IPS-18c (cell line): ENCODE data around the gene TBC1D2B.
"Not testable (repeated sequence)": the region's sequence is repeated elsewhere in the genome, so short reads cannot be mapped to it uniquely, and the experiment has no call there.

Experiments
- H3K4me3 ChIP-seq: 2 replicates; pipeline ENCODE4 v1.7.0; 2013; ENCODE audit warnings: low read depth, mild to moderate bottlenecking, low read length, moderate library complexity; ENCODE audit not compliant: insufficient read depth
- H3K9me3 ChIP-seq: one replicate; pipeline ENCODE4 v1.6.1; 2013; ENCODE audit warnings: mild to moderate bottlenecking, low read length, moderate library complexity; ENCODE audit not compliant: control insufficient read depth, insufficient read depth

The TBC1D2B gene

GRCh38 chr15:77980098-77980497 lies 97.4 kb downstream of the TBC1D2B start:
- H3K4me3 ChIP-seq: no peak overlapping the region
- peaks cover 2% of the 10 kb centered on the region for H3K9me3 ChIP-seq

GRCh38 chr15:77979157-77979556 lies 98.4 kb downstream of the TBC1D2B start:
- H3K9me3 ChIP-seq, H3K4me3 ChIP-seq: not testable (repeated sequence)

DNA sequence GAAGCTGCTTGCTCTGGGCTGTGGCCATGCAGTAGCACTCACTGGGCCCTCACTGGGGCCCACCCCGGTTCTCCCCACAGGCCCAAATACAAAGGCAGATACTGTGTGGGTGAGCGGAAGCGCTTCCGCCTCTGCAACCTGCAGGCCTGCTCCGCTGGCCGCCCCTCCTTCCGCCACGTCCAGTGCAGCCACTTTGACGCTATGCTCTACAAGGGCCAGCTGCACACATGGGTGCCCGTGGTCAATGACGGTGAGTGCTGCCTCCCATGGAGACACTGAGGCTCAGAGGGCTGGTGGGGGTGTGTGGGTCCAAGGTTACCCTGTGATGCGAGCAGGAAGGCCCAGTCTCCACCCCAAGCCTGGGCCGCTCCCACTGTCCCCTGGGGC lies 98.8 kb downstream of the TBC1D2B start:
- not testable (repeated sequence) for H3K4me3 ChIP-seq, H3K9me3 ChIP-seq

- H3K4me3 ChIP-seq, H3K9me3 ChIP-seq: not testable (repeated sequence)
Observed at GRCh38 chr15:77977903-77978758, 99.4 kb downstream of the TBC1D2B start.

DNA sequence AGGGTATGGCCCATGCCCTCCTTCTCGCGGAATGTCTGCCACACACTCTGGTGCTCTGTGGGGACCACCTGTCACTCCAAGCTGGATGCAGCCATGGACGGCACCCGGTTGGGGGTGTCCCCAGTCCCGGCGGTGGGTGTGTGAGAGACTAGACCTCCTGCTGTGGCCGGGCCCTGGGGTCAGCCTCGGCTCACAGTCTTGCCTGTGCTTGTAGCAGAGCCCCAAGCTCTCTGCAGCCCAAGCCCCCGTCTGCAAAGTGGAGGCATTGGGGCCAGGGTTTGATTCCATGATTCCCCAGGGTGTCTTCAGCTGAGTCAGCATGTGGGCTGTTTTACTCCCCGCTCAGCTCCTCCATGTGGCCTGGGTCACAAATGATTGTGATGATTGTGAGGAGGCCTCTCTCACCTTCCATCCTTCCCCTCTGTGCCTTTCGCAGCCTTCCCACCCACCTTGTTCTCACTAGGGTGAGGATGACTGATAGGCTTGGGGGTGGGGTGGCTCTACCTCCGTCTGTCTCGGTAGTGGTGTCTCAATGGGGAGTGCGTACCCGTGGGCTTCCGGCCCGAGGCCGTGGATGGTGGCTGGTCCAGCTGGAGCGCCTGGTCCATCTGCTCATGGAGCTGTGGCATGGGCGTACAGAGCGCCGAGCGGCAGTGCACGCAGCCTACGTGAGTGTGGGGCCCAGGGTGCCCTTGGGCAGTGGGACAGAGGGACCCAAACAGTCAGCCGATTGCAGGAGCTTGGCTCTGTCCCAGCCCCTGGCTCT lies 100.6 kb downstream of the TBC1D2B start:
- not testable (repeated sequence) for H3K4me3 ChIP-seq

GRCh38 chr15:77976095-77976450 lies 101.4 kb downstream of the TBC1D2B start:
- not testable (repeated sequence) for H3K4me3 ChIP-seq, H3K9me3 ChIP-seq

More for the DNA sequence above, 100.6 kb downstream of the TBC1D2B start:
- not testable (repeated sequence) for H3K9me3 ChIP-seq

DNA sequence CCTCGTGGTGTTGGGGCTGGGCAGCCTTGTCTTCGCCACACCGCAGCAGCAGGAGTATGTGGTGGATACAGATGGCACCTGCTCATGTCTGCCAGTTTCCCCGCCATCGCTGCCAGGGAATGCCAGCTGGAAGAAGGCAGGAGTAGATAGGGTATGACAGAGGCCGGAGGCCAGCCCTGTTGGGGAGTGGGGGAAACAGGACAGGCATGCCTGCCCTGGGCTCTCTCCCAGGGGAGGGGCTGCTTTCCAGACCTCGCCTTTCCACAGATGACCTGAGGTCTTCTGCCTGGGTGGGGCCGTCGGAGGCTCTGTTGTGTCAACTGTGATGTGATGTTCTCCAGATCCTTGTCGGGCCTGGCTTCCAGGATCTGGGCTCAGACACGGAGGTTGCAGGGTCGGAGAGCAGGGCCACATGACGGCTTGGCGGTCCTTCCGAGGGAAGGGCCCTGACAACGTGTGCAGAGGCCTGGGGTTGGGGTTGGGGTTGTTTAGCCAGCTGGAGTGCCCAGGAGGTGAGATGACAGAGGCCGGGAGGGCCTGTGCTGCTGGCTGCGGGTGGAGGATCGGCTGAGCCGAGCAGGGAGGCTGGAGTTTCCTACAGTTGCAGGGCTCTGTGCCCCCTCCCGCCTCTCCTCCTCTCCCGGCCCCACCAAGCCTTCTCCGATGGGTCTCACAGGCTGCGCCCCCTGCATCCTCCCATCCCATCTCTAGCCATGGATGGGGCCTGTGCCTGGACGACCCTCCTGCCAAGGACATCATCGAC lies 102.0 kb downstream of the TBC1D2B start:
- Histone ChIP-seq H3K9me3 (no peaks in the 10 kb centered on the region), H3K4me3 (no peak overlapping the region)

- no peak overlapping the region for H3K4me3 ChIP-seq
- no peaks in the 10 kb centered on the region for H3K9me3 ChIP-seq
Observed at GRCh38 chr15:77974416-77975331, 102.8 kb downstream of the TBC1D2B start.

DNA sequence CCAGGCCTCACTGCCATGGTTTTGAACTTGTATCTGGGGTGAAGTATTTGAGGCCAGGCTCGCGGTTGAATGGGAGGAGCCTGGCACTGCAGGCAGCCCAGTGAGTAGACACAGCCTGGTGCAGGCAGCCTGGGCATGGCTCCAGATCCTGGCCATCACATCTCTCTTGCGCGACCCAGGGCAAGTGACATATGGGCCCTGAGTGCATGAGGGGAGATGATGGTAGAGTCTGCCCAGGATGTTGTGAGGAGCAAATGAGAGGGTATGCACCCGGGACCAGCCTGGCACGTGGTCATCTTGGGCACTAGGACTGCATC lies 103.5 kb downstream of the TBC1D2B start:
- H3K4me3 ChIP-seq: no peak overlapping the region
- H3K9me3 ChIP-seq: no peaks in the 10 kb centered on the region

DNA sequence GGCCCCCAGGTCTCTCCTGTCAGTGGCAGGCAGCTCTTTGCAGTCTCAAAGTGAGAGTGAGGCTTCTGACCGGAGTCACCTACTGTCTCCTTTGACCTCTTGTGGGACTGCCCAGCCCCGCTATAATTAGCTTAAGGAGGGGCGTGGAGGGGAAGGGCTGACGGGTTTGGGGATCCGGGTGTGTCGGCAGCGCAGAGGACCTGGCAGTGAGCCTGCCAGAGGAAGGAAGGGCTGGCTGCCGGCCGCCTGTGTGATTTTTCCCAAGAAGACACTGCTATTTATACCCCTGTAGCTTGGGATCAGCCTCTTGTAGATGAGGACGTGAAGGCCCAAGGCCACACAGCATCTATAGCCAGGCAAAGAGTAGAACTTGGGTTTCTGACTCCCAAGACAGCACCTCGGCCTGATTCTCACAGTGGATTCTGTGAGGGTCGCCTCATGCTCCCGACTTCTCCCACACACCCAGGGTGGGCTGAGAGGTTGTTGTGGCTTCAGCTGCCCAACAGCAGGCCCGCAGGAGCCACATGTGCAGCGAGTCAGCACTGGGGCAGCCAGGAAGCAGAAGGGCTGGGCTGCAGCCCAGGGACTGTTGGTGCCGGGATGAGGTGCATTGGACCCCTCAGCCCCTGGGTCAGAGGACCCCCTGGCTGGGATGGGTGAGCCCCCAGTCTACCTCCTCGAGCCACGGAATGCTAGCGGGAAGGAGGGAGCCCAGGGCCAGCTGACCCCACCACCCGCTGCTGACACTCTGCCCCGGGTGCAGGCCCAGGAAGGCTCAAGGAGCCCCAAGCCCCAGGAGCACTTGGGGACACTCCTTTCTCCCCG lies 104.0 kb downstream of the TBC1D2B start:
- H3K4me3 ChIP-seq, H3K9me3 ChIP-seq: not testable (repeated sequence)

DNA sequence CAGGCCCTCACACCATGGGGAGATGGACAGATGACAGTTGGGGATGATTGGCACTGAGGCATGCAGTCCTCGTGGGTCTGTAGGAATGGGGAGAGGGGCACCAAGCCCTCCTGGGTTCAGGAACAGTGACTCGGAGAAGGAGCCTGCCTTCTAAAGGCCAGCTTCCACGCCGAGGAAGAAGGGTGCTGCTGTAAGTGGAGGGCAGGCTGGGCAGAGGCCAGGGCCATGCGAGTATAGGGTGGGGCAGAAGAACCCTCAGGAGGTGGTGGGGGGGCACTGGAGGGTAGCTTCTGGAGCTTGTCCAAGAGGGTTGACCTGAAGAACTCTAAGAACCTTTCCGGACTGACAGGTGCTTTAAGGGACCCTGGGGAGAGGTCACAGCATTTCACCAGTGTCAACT lies 104.8 kb downstream of the TBC1D2B start:
- H3K4me3 ChIP-seq: not testable (repeated sequence)

GRCh38 chr15:77971875-77972274 lies 105.6 kb downstream of the TBC1D2B start:
- H3K4me3 ChIP-seq, H3K9me3 ChIP-seq: not testable (repeated sequence)

More for the DNA sequence above, 104.8 kb downstream of the TBC1D2B start:
- H3K9me3 ChIP-seq: not testable (repeated sequence)

- not testable (repeated sequence) for H3K9me3 ChIP-seq, H3K4me3 ChIP-seq
Observed at GRCh38 chr15:77970813-77971360, 106.6 kb downstream of the TBC1D2B start.

DNA sequence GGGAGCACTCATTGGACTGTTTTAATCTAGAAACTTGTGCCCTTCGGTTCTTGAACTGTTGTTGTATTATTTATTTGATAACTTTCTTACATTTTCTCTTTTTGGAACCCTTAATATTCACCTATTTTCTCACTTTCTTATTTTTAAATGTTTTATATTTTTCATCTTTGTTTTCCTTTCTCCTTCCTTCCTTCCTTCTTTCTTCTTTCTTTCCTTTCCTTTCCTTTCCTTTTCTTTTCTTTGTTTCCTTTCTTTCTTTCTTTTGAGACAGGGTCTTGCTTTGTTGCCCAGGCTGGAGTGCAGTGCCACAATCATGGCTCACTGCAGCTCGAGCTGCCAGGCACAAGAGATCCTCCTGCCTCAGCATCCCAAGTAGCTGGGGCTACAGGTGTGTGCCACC lies 108.5 kb downstream of the TBC1D2B start:
- no peaks in the 10 kb centered on the region for H3K9me3 ChIP-seq
- H3K4me3 ChIP-seq: no peak overlapping the region

DNA sequence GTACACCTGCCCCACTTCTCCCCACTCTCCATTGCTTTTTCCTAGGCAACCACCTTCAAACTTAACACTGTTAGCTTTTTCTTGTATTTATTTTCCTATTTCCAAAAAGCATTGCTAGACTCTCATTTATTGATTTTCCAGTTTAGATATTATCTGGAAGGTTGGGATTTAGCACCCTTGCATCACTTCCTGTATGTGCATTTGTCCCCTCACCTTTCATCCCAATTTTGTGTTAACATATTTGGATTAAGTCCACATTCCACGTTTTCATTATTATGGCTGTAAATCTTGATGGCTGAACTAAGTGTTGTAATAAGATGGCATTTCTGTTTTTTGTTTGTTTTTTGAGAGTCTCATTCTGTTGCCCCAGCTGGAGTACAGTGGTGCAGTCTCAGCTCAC lies 109.7 kb downstream of the TBC1D2B start:
- H3K9me3 ChIP-seq: no peaks in the 10 kb centered on the region
- H3K4me3 ChIP-seq: no peak overlapping the region

- not testable (repeated sequence) for H3K4me3 ChIP-seq, H3K9me3 ChIP-seq
Observed at GRCh38 chr15:77967235-77967615, 110.3 kb downstream of the TBC1D2B start.
